GM18526 (cell line): ENCODE data around the gene PCBP3.

Source experiments
- POLR2A ChIP-seq: IDR thresholded peaks from 3 replicates; pipeline ENCODE4 v1.6.1; 2011; ENCODE audit not compliant: insufficient read length; ENCODE audit errors: extremely low read depth

The PCBP3 gene

GRCh38 chr21:45830720-45831366, 187.3 kb downstream of the PCBP3 start:
- TF ChIP-seq POLR2A, result no peak

GRCh38 chr21:45831991-45832740, 188.6 kb downstream of the PCBP3 start:
- no peak for TF ChIP-seq POLR2A

DNA sequence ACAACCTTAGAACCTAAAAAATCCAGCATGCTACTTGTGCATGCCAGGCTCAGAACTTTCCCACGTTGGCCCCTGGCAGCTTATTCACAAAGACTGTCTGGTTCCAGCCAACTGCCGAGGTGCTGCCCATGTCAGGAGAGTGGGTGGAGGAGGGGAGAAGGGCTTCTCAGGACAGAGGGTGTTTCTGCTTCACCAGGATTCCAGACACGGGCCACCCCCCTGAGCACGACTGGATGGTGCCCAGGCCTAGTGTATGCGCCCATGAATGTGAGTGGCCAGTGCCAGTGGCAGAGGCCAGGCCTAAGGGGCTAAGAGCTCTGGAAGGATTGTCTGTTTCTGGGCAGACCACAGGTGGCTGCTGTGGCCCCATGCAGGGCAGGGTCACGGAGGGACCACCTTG, 189.9 kb downstream of the PCBP3 start:
- TF ChIP-seq POLR2A, result no peak

DNA sequence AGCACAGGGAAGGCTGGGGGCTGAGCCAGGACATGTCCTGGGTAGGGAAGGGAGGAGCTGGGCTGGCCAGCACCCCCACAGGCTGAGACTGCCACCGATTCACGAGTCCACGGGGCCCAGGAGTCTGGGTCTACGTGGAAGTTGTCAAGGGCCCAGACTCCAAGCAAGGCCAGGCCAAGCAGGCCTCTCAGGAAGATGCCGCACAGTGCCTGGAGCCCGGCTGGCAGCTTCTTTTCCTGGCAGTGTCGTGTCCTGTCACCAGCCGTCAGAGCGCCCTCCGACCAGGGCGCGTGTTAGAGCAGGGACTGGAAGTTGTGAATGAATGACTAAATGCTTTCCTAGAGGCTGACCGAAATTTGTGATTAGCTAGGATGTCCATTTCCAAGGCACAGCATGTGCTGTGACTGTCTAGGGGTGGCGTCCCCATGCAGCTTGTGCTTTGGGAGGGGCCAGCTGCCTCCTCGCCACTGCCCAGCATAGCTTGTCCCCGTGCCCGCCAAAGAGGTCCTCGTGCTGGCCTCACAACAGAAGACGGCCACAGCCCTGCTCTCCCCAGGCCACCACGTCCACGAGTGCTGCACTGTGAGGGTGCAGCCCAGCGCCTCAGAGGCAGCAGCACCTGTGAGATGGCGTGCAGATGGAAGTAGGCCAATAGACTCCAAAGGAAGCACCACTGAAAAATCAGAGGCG, 190.6 kb downstream of the PCBP3 start:
- no peak for TF ChIP-seq POLR2A

DNA sequence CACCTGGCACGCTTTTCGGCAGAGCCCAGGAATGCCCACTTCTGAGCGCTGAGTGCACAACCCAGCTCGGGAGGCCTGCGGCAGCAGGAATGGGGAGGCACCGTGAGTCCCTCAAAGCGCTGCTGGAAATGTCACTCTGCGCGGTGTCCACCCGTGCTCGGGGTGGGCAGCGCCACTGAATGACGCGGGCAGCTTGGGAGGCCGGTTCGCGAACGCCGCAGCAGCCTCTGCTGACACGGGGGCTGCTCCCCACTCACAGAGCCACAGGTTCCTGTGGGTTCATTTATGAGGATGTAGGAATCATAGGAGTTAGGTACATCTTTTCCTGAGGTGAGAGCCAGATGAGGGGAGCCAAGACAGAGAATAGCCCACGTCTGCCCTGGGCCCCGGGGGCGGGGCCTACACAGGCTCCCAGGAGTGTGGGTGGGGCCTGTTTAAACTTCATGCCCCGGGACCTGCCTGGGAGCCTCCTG, 191.3 kb downstream of the PCBP3 start:
- TF ChIP-seq POLR2A, result no peak

DNA sequence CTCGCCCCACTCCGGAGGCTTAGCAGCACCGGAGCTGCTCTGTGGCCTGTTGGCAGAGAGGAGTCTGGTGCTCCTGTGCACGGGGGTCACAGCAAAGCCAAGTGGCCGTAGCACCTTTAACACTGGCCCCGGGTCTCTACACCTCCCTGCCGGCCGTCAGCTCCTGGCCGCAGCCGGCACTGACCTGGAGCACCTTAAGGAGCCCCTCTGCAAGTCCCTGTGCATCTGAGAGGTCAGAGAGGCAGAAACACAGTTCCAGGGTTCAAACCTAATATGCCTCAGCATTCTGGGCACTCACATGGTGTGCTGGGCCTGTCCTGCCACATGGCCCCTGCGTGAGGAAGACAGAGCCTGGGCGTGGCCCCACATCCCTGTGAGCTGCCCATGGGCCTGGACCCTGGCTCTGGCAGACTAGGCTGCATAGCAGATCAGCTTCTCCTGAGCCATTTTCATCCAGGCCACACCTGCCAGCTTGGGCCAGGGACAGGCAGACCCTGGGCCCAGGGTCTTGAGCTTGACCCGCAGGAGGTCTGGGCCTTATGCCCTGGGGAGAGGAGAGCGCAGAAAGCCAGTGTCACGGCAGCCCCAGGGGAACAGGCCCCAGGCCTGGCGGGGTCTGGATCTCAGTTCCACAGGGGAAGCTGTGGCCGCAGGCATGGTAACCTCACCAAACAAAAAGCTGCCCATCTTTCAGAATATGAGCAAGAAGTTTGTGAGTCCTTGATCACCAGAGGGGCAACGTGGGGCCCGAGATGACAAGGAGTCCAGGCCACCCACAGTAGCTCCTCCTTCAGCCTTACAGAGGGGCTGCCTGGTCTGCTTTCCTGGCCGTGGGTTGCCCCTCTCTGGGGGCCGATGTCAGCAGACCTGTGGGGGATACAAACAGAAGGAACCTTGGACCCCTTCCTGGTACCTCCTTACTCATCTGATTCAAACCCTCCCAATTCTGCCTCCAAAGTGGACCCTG, 192.1 kb downstream of the PCBP3 start:
- no peak for TF ChIP-seq POLR2A

- no peak for TF ChIP-seq POLR2A
Measured at GRCh38 chr21:45836268-45836655, 192.7 kb downstream of the PCBP3 start.

GRCh38 chr21:45836694-45837670, 193.5 kb downstream of the PCBP3 start:
- TF ChIP-seq POLR2A, result no peak

GRCh38 chr21:45837936-45838335, 194.4 kb downstream of the PCBP3 start:
- no peak for TF ChIP-seq POLR2A

- TF ChIP-seq POLR2A, result no peak
Measured at GRCh38 chr21:45838634-45839033, 195.1 kb downstream of the PCBP3 start.

DNA sequence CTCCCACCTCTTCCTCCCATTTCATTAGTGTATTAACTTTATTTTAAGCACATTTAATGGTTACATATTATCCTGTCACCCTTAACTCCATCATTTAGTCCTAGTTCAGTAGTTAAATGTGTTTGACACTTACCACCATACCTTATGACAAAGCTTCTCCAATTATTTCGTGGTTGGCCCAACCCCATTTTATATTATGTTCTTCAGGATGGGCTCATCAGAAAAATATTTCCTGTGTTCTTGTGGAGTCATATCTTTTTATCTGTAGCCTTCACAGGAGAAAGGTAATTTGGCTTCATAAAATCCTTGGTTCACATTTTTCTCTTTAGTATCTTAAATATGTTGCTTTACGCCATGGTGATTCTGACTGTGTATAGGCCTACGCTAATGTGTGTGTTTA, 195.7 kb downstream of the PCBP3 start:
- no peak for TF ChIP-seq POLR2A

- TF ChIP-seq POLR2A, result no peak
Measured at GRCh38 chr21:45841033-45841432, 197.5 kb downstream of the PCBP3 start.

GRCh38 chr21:45843426-45843825, 199.9 kb downstream of the PCBP3 start:
- TF ChIP-seq POLR2A, result no peak

GRCh38 chr21:45844181-45844580, 200.7 kb downstream of the PCBP3 start:
- no peak for TF ChIP-seq POLR2A

- TF ChIP-seq POLR2A, result no peak
Measured at GRCh38 chr21:45845063-45845769, 201.7 kb downstream of the PCBP3 start.
